ENCODE data around the gene HS2ST1.

DNA sequence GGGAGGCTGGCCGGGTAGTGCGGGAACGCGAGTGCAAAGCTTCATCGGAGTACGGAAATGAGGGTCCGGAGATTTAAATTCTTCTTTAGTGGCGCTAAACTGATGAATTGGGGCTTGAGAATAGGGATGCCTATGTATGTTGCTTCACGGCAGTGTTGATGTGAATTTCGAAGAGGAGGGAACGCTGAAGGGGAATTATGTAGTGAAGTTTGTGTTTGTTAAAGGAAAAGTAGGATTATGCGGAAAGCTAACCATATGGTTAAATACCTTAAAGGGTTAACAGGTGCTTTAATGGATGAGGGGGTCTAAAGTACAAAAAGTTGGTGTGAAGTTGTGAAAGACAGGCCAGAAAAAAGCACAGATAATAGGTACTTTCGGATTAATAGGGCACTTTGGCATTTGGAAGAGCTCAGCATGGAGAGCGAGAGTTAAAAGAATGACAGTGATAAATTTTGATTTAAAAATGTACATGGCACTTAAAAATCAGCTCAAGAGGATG lies 1.4 kb downstream of the HS2ST1 start:
- peak; percentile 7 to 13 for TF ChIP-seq RAD21 (IDR thresholded peaks at IDR 0.05)
- TF ChIP-seq, protein P1, sequence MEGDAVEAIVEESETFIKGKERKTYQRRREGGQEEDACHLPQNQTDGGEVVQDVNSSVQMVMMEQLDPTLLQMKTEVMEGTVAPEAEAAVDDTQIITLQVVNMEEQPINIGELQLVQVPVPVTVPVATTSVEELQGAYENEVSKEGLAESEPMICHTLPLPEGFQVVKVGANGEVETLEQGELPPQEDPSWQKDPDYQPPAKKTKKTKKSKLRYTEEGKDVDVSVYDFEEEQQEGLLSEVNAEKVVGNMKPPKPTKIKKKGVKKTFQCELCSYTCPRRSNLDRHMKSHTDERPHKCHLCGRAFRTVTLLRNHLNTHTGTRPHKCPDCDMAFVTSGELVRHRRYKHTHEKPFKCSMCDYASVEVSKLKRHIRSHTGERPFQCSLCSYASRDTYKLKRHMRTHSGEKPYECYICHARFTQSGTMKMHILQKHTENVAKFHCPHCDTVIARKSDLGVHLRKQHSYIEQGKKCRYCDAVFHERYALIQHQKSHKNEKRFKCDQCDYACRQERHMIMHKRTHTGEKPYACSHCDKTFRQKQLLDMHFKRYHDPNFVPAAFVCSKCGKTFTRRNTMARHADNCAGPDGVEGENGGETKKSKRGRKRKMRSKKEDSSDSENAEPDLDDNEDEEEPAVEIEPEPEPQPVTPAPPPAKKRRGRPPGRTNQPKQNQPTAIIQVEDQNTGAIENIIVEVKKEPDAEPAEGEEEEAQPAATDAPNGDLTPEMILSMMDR (IDR thresholded peaks at IDR 0.05; ENCODE audit: low read depth, low read length, missing input control) = no peak
- TF ChIP-seq, protein P2, sequence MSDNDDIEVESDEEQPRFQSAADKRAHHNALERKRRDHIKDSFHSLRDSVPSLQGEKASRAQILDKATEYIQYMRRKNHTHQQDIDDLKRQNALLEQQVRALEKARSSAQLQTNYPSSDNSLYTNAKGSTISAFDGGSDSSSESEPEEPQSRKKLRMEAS (IDR thresholded peaks at IDR 0.05) = no peak
- TF ChIP-seq, protein P3, sequence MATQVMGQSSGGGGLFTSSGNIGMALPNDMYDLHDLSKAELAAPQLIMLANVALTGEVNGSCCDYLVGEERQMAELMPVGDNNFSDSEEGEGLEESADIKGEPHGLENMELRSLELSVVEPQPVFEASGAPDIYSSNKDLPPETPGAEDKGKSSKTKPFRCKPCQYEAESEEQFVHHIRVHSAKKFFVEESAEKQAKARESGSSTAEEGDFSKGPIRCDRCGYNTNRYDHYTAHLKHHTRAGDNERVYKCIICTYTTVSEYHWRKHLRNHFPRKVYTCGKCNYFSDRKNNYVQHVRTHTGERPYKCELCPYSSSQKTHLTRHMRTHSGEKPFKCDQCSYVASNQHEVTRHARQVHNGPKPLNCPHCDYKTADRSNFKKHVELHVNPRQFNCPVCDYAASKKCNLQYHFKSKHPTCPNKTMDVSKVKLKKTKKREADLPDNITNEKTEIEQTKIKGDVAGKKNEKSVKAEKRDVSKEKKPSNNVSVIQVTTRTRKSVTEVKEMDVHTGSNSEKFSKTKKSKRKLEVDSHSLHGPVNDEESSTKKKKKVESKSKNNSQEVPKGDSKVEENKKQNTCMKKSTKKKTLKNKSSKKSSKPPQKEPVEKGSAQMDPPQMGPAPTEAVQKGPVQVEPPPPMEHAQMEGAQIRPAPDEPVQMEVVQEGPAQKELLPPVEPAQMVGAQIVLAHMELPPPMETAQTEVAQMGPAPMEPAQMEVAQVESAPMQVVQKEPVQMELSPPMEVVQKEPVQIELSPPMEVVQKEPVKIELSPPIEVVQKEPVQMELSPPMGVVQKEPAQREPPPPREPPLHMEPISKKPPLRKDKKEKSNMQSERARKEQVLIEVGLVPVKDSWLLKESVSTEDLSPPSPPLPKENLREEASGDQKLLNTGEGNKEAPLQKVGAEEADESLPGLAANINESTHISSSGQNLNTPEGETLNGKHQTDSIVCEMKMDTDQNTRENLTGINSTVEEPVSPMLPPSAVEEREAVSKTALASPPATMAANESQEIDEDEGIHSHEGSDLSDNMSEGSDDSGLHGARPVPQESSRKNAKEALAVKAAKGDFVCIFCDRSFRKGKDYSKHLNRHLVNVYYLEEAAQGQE (IDR thresholded peaks at IDR 0.05) = peak; percentile 32
- no peak for TF ChIP-seq JUND (IDR thresholded peaks at IDR 0.05)
- TF ChIP-seq TAF1 (conservative IDR thresholded peaks at IDR 0.05) = peak; percentile 46
- peak; percentile 21 for TF ChIP-seq YY1 (IDR thresholded peaks at IDR 0.05)
- no peak for TF ChIP-seq FOXA1 (IDR thresholded peaks at IDR 0.05)
- TF ChIP-seq EGR1 (IDR thresholded peaks at IDR 0.05; ENCODE audit: low read depth in 2 of 2) = no peak
- TF ChIP-seq, protein P4, sequence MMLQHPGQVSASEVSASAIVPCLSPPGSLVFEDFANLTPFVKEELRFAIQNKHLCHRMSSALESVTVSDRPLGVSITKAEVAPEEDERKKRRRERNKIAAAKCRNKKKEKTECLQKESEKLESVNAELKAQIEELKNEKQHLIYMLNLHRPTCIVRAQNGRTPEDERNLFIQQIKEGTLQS (IDR thresholded peaks at IDR 0.05) = no peak
- TF ChIP-seq, protein P5, sequence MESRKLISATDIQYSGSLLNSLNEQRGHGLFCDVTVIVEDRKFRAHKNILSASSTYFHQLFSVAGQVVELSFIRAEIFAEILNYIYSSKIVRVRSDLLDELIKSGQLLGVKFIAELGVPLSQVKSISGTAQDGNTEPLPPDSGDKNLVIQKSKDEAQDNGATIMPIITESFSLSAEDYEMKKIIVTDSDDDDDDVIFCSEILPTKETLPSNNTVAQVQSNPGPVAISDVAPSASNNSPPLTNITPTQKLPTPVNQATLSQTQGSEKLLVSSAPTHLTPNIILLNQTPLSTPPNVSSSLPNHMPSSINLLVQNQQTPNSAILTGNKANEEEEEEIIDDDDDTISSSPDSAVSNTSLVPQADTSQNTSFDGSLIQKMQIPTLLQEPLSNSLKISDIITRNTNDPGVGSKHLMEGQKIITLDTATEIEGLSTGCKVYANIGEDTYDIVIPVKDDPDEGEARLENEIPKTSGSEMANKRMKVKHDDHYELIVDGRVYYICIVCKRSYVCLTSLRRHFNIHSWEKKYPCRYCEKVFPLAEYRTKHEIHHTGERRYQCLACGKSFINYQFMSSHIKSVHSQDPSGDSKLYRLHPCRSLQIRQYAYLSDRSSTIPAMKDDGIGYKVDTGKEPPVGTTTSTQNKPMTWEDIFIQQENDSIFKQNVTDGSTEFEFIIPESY (IDR thresholded peaks at IDR 0.05) = no peak

Data from liver (tissue), 3 donors.